Smooth muscle cell (in vitro differentiated cells): ENCODE results near the gene ADGRL3. TPM values are rescaled to one million over a fixed set of nuclear protein-coding genes. Genes with fewer than 3 reads are reported as not detected.

Experiments
- DNase-seq: peaks from one replicate; lab custom pipeline; 2025; ENCODE audit not compliant: unreplicated experiment; lab: John Stamatoyannopoulos, UW
- H2AFZ ChIP-seq: fragments of 200-600 bp; sonication (generic); 2 replicates; pipeline ENCODE4 v1.6.0; 2016; ENCODE audit warnings: antibody characterized with exemption, low read depth, mild to moderate bottlenecking
- H3F3A ChIP-seq: fragments of 200-600 bp; sonication (generic); 2 replicates; pipeline ENCODE4 v1.6.0; 2017; ENCODE audit warnings: antibody characterized with exemption, low read depth
- H3K27ac ChIP-seq: fragments of 200-600 bp; sonication (generic); 2 replicates; pipeline ENCODE4 v1.5.1; 2016; ENCODE audit warnings: low read depth, mild to moderate bottlenecking
- H3K27me3 ChIP-seq: fragments of 200-600 bp; sonication (generic); 2 replicates; pipeline ENCODE4 v1.6.1; 2016; ENCODE audit warnings: low read depth, mild to moderate bottlenecking
- H3K36me3 ChIP-seq: fragments of 200-600 bp; sonication (generic); 2 replicates; pipeline ENCODE4 v1.5.1; 2016; ENCODE audit warnings: low read depth
- H3K4me1 ChIP-seq: fragments of 200-600 bp; sonication (generic); 2 replicates; pipeline ENCODE4 v1.5.1; 2016; ENCODE audit warnings: low read depth
- H3K4me2 ChIP-seq: fragments of 200-600 bp; sonication (generic); 2 replicates; pipeline ENCODE4 v1.6.0; 2016; ENCODE audit warnings: mild to moderate bottlenecking
- H3K4me3 ChIP-seq: fragments of 200-600 bp; sonication (generic); 2 replicates; pipeline ENCODE4 v1.5.1; 2016; ENCODE audit warnings: mild to moderate bottlenecking
- H3K79me2 ChIP-seq: fragments of 200-600 bp; sonication (generic); 2 replicates; pipeline ENCODE4 v1.6.0; 2016; ENCODE audit warnings: low read depth, mild to moderate bottlenecking
- H3K9ac ChIP-seq: fragments of 200-600 bp; sonication (generic); 2 replicates; pipeline ENCODE4 v1.6.0; 2016; ENCODE audit warnings: low read depth
- H3K9me3 ChIP-seq: fragments of 200-600 bp; sonication (generic); replicated peaks from 2 replicates; pipeline ENCODE4 v1.5.1; 2016; ENCODE audit warnings: low read depth
- H4K20me1 ChIP-seq: fragments of 200-600 bp; sonication (generic); 2 replicates; pipeline ENCODE4 v1.6.0; 2016; ENCODE audit warnings: low read depth
- CTCF ChIP-seq: fragments of 200-600 bp; sonication (generic); IDR thresholded peaks from 2 replicates; pipeline ENCODE4 v1.5.1; 2017; ENCODE audit warnings: borderline replicate concordance, mild to moderate bottlenecking, antibody characterized with exemption; ENCODE audit not compliant: insufficient read depth, poor library complexity, severe bottlenecking
- WGBS: methylation state at CpG from one replicate; pipeline ENCODE4 v1.1.7; 2016; ENCODE audit warnings: low lambda C conversion rate; 5-methylcytosine and 5-hydroxymethylcytosine counted together
- polyA plus RNA-seq: library from polyadenylated mRNA; unstranded; fragments of >200 nt; fragmentation: Nextera tagmentation; extraction: Ambion mirVana; gene quantifications from 2 replicates; pipeline ENCODE4 v1.2.1, GENCODE V29; 2016
- total RNA-seq: library from RNA; depleted of rRNA; stranded (reverse); fragments of >200 nt; gene quantifications from 2 replicates; pipeline ENCODE4 v1.2.3, GENCODE V29; 2014

The ADGRL3 gene
- total and polyA plus RNA-seq, 2 experiments from 2014 or later, result 2.4 to 9.5 TPM

GRCh38 chr4:61549336-61549735 is 349.2 kb downstream of the ADGRL3 start:
- H3F3A ChIP-seq, result peaks cover 23% of the 10 kb centered on the region
- H3K9me3 ChIP-seq, result no peaks in the 10 kb centered on the region
- no peaks in the 10 kb centered on the region for H4K20me1 ChIP-seq
- no peak overlapping the region for H3K4me3 ChIP-seq
- WGBS, result 80% methylated on average over 2 of the region's 2 CpGs
- no peak overlapping the region for H2AFZ ChIP-seq
- TF ChIP-seq CTCF, result no peak
- peak overlapping the region; percentile 25 for H3K4me2 ChIP-seq
- no peaks in the 10 kb centered on the region for H3K27me3 ChIP-seq
- peaks cover 18% of the 10 kb centered on the region for H3K4me1 ChIP-seq
- no peak for DNase-seq
- no peaks in the 10 kb centered on the region for H3K79me2 ChIP-seq
- H3K9ac ChIP-seq, result no peak overlapping the region
- no peaks in the 10 kb centered on the region for H3K36me3 ChIP-seq
- peak overlapping the region; percentile 72 for H3K27ac ChIP-seq

GRCh38 chr4:61553557-61554125 is 353.5 kb downstream of the ADGRL3 start:
- H3K79me2 ChIP-seq, result no peaks in the 10 kb centered on the region
- TF ChIP-seq CTCF, result no peak

GRCh38 chr4:61555789-61556188 is 355.7 kb downstream of the ADGRL3 start:
- H3K4me2 ChIP-seq, result peak overlapping the region; percentile 52

More at GRCh38 chr4:61553557-61554125, 353.5 kb downstream of the ADGRL3 start:
- H3F3A ChIP-seq, result peaks cover 3% of the 10 kb centered on the region
- no peak overlapping the region for H3K4me2 ChIP-seq
- no peaks in the 10 kb centered on the region for H3K9me3 ChIP-seq
- H4K20me1 ChIP-seq, result no peaks in the 10 kb centered on the region
- H3K27ac ChIP-seq, result no peak overlapping the region
- H2AFZ ChIP-seq, result no peak overlapping the region
- DNase-seq, result no peak
- no peak overlapping the region for H3K9ac ChIP-seq
- H3K4me3 ChIP-seq, result no peak overlapping the region
- peaks cover 39% of the 10 kb centered on the region for H3K4me1 ChIP-seq
- H3K36me3 ChIP-seq, result no peaks in the 10 kb centered on the region
- no peaks in the 10 kb centered on the region for H3K27me3 ChIP-seq
- WGBS, result 86% methylated on average over 1 of the region's 1 CpG

More at GRCh38 chr4:61555789-61556188, 355.7 kb downstream of the ADGRL3 start:
- TF ChIP-seq CTCF, result no peak
- no peaks in the 10 kb centered on the region for H3K9me3 ChIP-seq
- H4K20me1 ChIP-seq, result no peaks in the 10 kb centered on the region
- no peak for DNase-seq
- no peak overlapping the region for H3K4me3 ChIP-seq
- no peaks in the 10 kb centered on the region for H3K36me3 ChIP-seq
- H3K4me1 ChIP-seq, result peaks cover 41% of the 10 kb centered on the region
- no peaks in the 10 kb centered on the region for H3K27me3 ChIP-seq
- H3F3A ChIP-seq, result peaks cover 3% of the 10 kb centered on the region
- WGBS, result 2% methylated on average over 3 of the region's 3 CpGs
- no peaks in the 10 kb centered on the region for H3K79me2 ChIP-seq
- no peak overlapping the region for H2AFZ ChIP-seq
- peak overlapping the region; percentile 86 for H3K27ac ChIP-seq
- peak overlapping the region; percentile 53 for H3K9ac ChIP-seq
